Astrocyte of the hippocampus (primary cell): ENCODE data around the gene CISD1.
A peak's percentile ranks its signal among the peaks of the same experiment; 100 is the strongest.

Source experiments
- DNase-seq: peaks from one replicate; pipeline ENCODE4 v3.0.0; 2011; ENCODE audit warnings: low read depth, low spot score

Gene CISD1

GRCh38 chr10:58265249-58265648 lies 3.7 kb upstream of the CISD1 start:
- DNase-seq, result no peak

GRCh38 chr10:58266003-58266825 lies 2.7 kb upstream of the CISD1 start:
- peak; percentile 50 for DNase-seq

GRCh38 chr10:58266826-58267712 lies 1.9 kb upstream of the CISD1 start:
- DNase-seq, result peak; percentile 69

- peak; percentile 97 for DNase-seq
These were observed 1.1 kb upstream of the CISD1 start, which contains the start of gene IPMK for GRCh38 chr10:58267713-58268453. IPMK (minus strand) TSS chr10:58267894; CDS start chr10:58267611, 283 bp downstream.

GRCh38 chr10:58268454-58268945 lies 462 bp upstream of the CISD1 start:
- no peak for DNase-seq

GRCh38 chr10:58269782-58270290 lies 874 bp downstream of the CISD1 start:
- DNase-seq, result no peak

GRCh38 chr10:58275261-58275660 lies 6.3 kb downstream of the CISD1 start:
- no peak for DNase-seq

GRCh38 chr10:58275908-58276307 lies 6.9 kb downstream of the CISD1 start:
- peak; percentile 40 for DNase-seq

- no peak for DNase-seq
These were observed 9.5 kb downstream of the CISD1 start for GRCh38 chr10:58278274-58278961.

- no peak for DNase-seq
These were observed 10.0 kb downstream of the CISD1 start for GRCh38 chr10:58278962-58279307.

GRCh38 chr10:58280477-58280876 lies 11.5 kb downstream of the CISD1 start:
- DNase-seq, result no peak

GRCh38 chr10:58281092-58281752 lies 12.3 kb downstream of the CISD1 start:
- peak; percentile 37 for DNase-seq

GRCh38 chr10:58282615-58283014 lies 13.7 kb downstream of the CISD1 start:
- no peak for DNase-seq

GRCh38 chr10:58291538-58292174 lies 22.7 kb downstream of the CISD1 start:
- DNase-seq, result peak; percentile 57

GRCh38 chr10:58293989-58294388 lies 25.0 kb downstream of the CISD1 start:
- no peak for DNase-seq

GRCh38 chr10:58299580-58299979 lies 30.6 kb downstream of the CISD1 start:
- peak; percentile 73 for DNase-seq

- DNase-seq, result no peak
These were observed 31.7 kb downstream of the CISD1 start for GRCh38 chr10:58300676-58301075.

- no peak for DNase-seq
These were observed 33.3 kb downstream of the CISD1 start for GRCh38 chr10:58302254-58302653.

GRCh38 chr10:58304099-58304633 lies 35.2 kb downstream of the CISD1 start:
- DNase-seq, result no peak

- no peak for DNase-seq
These were observed 36.9 kb downstream of the CISD1 start for GRCh38 chr10:58305821-58306220.
